Fibroblast of pulmonary artery (primary cell): ENCODE results near the gene SOX9.

ENCODE experiments used
- DNase-seq: peaks from one replicate; pipeline ENCODE4 v3.0.0-alpha.2; 2010; ENCODE audit warnings: low read depth
- H3K4me3 ChIP-seq: replicated peaks from 2 replicates; pipeline ENCODE4 v1.5.1; 2011; ENCODE audit warnings: low read depth, mild to moderate bottlenecking, control low read depth, low read length, moderate library complexity
- TF ChIP-seq, protein P1 (sequence below): IDR thresholded peaks from 2 replicates; pipeline ENCODE4 v1.5.1; 2011; ENCODE audit warnings: mild to moderate bottlenecking, control low read depth, low read length, inconsistent platforms; ENCODE audit errors: missing control alignments

Gene SOX9

DNA sequence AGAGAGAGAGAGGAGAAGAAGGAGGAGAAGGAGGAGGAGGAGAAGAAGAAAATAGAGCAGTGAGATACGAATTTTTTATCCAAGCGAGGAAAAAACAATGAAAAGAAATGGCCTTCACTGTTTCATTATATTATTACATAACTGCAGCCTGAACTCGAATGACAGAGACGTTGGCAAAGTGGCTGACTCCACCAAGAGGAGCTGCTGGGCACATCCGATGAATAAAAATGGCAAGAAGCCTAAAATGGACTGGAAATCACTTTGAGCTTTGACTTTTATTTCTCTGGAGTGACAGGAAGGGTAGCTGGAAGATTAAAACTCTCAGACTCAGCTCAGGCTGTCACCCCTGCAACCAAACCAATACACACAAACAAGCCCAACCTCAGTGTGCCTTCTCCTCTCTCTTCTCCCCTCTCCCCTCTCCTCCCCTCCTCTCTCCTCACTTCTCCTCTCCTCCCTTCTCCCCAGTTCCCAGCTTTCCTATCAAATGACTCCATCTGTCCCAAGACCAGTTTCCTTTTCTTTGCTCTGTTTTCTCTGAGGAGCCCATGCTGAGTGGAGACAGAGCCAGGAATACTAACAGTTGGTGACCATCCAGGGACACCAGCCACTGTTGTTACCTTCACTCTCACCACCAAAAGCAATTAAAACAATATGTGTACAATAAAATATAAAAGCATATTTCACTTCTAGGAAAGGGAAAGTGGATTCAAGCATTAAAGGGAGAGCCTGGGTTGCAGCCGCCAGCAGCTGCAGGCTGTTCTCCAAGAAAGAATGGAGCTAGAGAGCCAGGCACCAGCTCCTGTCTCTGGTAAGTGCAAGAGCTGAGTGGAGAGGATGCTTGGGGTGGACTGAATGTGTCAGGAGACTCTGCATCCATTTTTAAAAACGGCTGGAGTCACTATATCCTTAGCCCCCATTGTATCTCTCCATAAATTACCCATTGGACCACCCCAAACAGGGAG is 51.2 kb downstream of the SOX9 start:
- no peak overlapping the region for H3K4me3 ChIP-seq
- no peak for DNase-seq
- TF ChIP-seq, protein P1, sequence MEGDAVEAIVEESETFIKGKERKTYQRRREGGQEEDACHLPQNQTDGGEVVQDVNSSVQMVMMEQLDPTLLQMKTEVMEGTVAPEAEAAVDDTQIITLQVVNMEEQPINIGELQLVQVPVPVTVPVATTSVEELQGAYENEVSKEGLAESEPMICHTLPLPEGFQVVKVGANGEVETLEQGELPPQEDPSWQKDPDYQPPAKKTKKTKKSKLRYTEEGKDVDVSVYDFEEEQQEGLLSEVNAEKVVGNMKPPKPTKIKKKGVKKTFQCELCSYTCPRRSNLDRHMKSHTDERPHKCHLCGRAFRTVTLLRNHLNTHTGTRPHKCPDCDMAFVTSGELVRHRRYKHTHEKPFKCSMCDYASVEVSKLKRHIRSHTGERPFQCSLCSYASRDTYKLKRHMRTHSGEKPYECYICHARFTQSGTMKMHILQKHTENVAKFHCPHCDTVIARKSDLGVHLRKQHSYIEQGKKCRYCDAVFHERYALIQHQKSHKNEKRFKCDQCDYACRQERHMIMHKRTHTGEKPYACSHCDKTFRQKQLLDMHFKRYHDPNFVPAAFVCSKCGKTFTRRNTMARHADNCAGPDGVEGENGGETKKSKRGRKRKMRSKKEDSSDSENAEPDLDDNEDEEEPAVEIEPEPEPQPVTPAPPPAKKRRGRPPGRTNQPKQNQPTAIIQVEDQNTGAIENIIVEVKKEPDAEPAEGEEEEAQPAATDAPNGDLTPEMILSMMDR = no peak

DNA sequence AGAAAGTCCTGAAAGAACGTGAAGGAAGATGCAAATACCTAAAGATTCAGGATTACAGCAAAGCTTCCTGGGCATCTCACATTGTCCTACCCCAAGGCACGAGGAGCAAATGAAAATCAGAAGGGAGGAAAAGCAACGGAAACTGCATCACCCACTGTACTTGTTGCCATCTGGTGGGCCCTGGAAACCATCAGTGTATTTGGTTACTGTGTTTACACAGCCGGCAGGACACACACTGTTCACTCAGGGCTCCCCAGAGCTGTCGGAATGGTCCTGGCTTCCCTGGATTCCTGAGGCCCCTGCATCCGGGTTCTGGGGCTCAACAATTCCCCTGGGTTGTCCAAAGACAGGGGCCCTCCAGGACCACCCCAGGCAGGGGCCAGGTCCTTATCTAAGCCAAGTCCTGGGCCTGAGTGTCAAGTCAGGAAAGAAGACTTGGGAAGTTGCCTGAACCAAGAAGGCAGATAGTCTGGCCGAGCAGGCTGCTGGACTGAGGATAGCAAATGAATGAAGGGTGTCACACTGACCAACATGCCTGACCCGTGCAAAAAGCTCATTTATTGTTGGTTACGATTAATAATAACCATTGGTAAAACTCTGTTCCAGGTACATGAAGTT is 52.8 kb downstream of the SOX9 start:
- no peak for DNase-seq
- H3K4me3 ChIP-seq = no peak overlapping the region
- TF ChIP-seq, protein P1 = no peak

DNA sequence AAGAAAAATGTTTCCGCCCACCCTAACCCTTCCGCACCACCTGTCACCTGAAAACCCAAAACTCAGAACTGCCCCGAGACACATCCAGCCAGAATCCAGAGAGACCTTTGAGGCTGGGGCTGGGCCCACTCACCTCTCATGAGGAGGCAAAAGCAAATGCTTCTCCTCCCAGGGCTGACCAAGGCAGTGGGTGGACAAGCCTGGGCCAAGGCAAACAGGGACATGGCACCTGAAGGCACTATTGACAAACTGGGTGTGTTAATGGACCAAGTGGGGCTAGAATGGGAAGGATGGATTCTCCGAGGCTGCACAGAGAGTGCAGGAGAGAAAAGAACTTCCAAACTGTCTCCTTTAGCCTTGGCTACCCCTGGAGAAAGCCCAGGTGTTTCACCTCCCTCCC is 54.4 kb downstream of the SOX9 start:
- no peak overlapping the region for H3K4me3 ChIP-seq
- TF ChIP-seq, protein P1 = no peak
- DNase-seq = no peak
